HCT116 (cell line): ENCODE measurements around the gene MYOM1. TPM values are rescaled to one million over a fixed set of nuclear protein-coding genes. Genes with fewer than 3 reads are reported as not detected.

Experiments used
- ATAC-seq: fragments of 200-7000 bp; cut with Tn5 transposase; 2 replicates; pipeline ENCODE4 v1.9.1; 2020; ENCODE audit warnings: mild to moderate bottlenecking, moderate library complexity
- BruUV-seq: library from RNA; stranded (reverse); fragments of 400-500 nt; replicated peaks from 2 replicates; lab custom pipeline; 2021; lab: Mats Ljungman, UMichigan
- CTCF ChIA-PET: fragments of 300-600 bp; sonication (Branson Sonifier 250); formaldehyde crosslinking; loops from one replicate; lab custom pipeline; 2021; ENCODE audit warnings: antibody characterized with exemption; lab: Charles Lee
- POLR2A ChIA-PET: fragments of 300-600, 350-600 bp; sonication (Branson Sonifier 250); formaldehyde crosslinking; loops from one replicate; lab custom pipeline; 2021; ENCODE audit warnings: antibody characterized with exemption; lab: Charles Lee
- RAD21 ChIA-PET, 2 experiments: fragments of 300-600 bp; sonication (Branson Sonifier 250); formaldehyde crosslinking; loops; one replicate each; lab custom pipeline; 2023; ENCODE audit warnings: low total read pairs in 2 of 2; ENCODE audit not compliant: uncharacterized antibody in 2 of 2, unreplicated experiment in 2 of 2, low non-redundant PET in 1 of 2; lab: Charles Lee
- DNase-seq: peaks from one replicate; pipeline ENCODE4 v3.0.0-alpha.2; 2010; ENCODE audit warnings: low read depth, low spot score
- H2AFZ ChIP-seq: fragments of 200-600 bp; shearing (Covaris generic), sonication (generic); 2 replicates; pipeline ENCODE4 v1.6.1; 2017; ENCODE audit warnings: low read depth, mixed run types, mixed read lengths, antibody characterized with exemption, low read length; ENCODE audit not compliant: poor library complexity, severe bottlenecking
- H3K27ac ChIP-seq: 2 replicates; pipeline ENCODE4 v1.5.1; 2012; ENCODE audit warnings: low read depth, low read length
- H3K27me3 ChIP-seq: fragments of 200-600 bp; sonication (generic); 2 replicates; pipeline ENCODE4 v1.6.1; 2016; ENCODE audit warnings: mixed run types, low read length, mixed read lengths; ENCODE audit not compliant: insufficient read depth
- H3K36me3 ChIP-seq, 2 experiments: fragments of 200-500 bp in 1 of 2; fragments of 200-600 bp in 1 of 2; sonication (Bioruptor generic) in 1 of 2; sonication (generic) in 1 of 2; 2 replicates each; pipeline versions ENCODE4 v1.5.1 to v1.6.1; 2014 to 2016; ENCODE audit warnings: low read length in 2 of 2, inconsistent platforms in 1 of 2, mixed read lengths in 1 of 2, mixed run types in 1 of 2; ENCODE audit not compliant: insufficient read depth in 2 of 2, control insufficient read depth in 1 of 2
- H3K4me1 ChIP-seq, 2 experiments: fragments of 200-600 bp in 1 of 2; sonication (generic) in 1 of 2; 2 replicates each; pipeline versions ENCODE4 v1.5.1 to v1.6.1; 2012 to 2017; ENCODE audit warnings: low read length in 2 of 2, inconsistent platforms in 1 of 2, mild to moderate bottlenecking in 1 of 2, mixed read lengths in 1 of 2, mixed run types in 1 of 2, moderate library complexity in 1 of 2; ENCODE audit not compliant: insufficient read depth in 2 of 2, control insufficient read depth in 1 of 2
- H3K4me2 ChIP-seq: fragments of 200-600 bp; sonication (generic); 2 replicates; pipeline ENCODE4 v1.6.1; 2017; ENCODE audit warnings: mixed run types, low read length, mixed read lengths
- H3K4me3 ChIP-seq, 2 experiments: fragments of 200-600 bp in 1 of 2; sonication (generic) in 1 of 2; replicated peaks in 1 of 2; 2 replicates each; pipeline ENCODE4 v1.5.1; 2011 to 2016; ENCODE audit warnings: low read length in 2 of 2, control low read depth in 1 of 2, low read depth in 1 of 2, mild to moderate bottlenecking in 1 of 2, mixed read lengths in 1 of 2, mixed run types in 1 of 2
- H3K79me2 ChIP-seq: fragments of 200-600 bp; sonication (generic); 2 replicates; pipeline ENCODE4 v1.6.1; 2017; ENCODE audit warnings: mild to moderate bottlenecking, mixed run types, low read length, moderate library complexity, mixed read lengths; ENCODE audit not compliant: insufficient read depth
- H3K9ac ChIP-seq: fragments of 200-600 bp; sonication (generic); 2 replicates; pipeline ENCODE4 v1.6.1; 2016; ENCODE audit warnings: low read length, mixed read lengths
- H3K9me2 ChIP-seq: fragments of 200-600 bp; sonication (generic), shearing (Covaris generic); 2 replicates; pipeline ENCODE4 v1.6.1; 2017; ENCODE audit warnings: mixed run types, mild to moderate bottlenecking, moderate library complexity; ENCODE audit not compliant: insufficient read depth
- H3K9me3 ChIP-seq, 2 experiments: fragments of 200-500 bp in 1 of 2; fragments of 200-600 bp in 1 of 2; sonication (Bioruptor generic) in 1 of 2; sonication (generic) in 1 of 2; 2 replicates each; pipeline ENCODE4 v1.6.1; 2014 to 2017; ENCODE audit warnings: low read length in 2 of 2, mixed read lengths in 2 of 2, inconsistent platforms in 1 of 2, low read depth in 1 of 2, mild to moderate bottlenecking in 1 of 2, mixed run types in 1 of 2, moderate library complexity in 1 of 2; ENCODE audit not compliant: control insufficient read depth in 1 of 2, insufficient read depth in 1 of 2
- H4K20me1 ChIP-seq: fragments of 200-600 bp; sonication (generic), shearing (Covaris generic); 2 replicates; pipeline ENCODE4 v1.6.1; 2017; ENCODE audit warnings: mixed run types, mild to moderate bottlenecking, moderate library complexity; ENCODE audit not compliant: insufficient read depth
- ATF3 ChIP-seq: IDR thresholded peaks from 2 replicates; pipeline ENCODE4 v1.6.1; 2012
- CEBPB ChIP-seq: IDR thresholded peaks from 2 replicates; pipeline ENCODE4 v1.6.1; 2012; ENCODE audit warnings: low read depth
- EGR1 ChIP-seq: IDR thresholded peaks from 2 replicates; pipeline ENCODE4 v1.6.1; 2012; ENCODE audit warnings: low read depth
- JUND ChIP-seq: IDR thresholded peaks from 2 replicates; pipeline ENCODE4 v1.6.1; 2012
- POLR2A ChIP-seq: IDR thresholded peaks from 2 replicates; pipeline ENCODE4 v1.7.0; 2011; ENCODE audit warnings: borderline replicate concordance; ENCODE audit not compliant: insufficient read depth, insufficient read length; ENCODE audit errors: extremely low read depth
- SRF ChIP-seq: IDR thresholded peaks from 2 replicates; pipeline ENCODE4 v1.6.1; 2012; ENCODE audit warnings: low read depth
- TCF7L2 ChIP-seq: IDR thresholded peaks from 2 replicates; pipeline ENCODE4 v1.7.0; 2011; ENCODE audit warnings: borderline replicate concordance, inconsistent platforms; ENCODE audit not compliant: insufficient read depth, insufficient read length; ENCODE audit errors: extremely low read depth
- intact Hi-C: fragments of 100-400 bp; cut with micrococcal nuclease; formaldehyde crosslinking; loops from 2 replicates; pipeline ENCODE4 v1.10.0; 2022
- total RNA-seq: library from RNA; stranded (reverse); gene quantifications from one replicate; pipeline ENCODE4 v1.2.1, GENCODE V29; 2021; ENCODE audit not compliant: unreplicated experiment

MYOM1 gene
- total RNA-seq, 1 experiment from 2014 or later, result 0.52 TPM

- intact Hi-C loops, result no loop called here
- Histone ChIP-seq H3K27ac (no peak overlapping the region), H3K9ac (no peak overlapping the region), H3K79me2 (no peaks in the 10 kb centered on the region), H3K9me2 (no peaks in the 10 kb centered on the region), H3K4me3 (no peak overlapping the region), H3K36me3 (no peaks in the 10 kb centered on the region), H3K4me1 (no peaks in the 10 kb centered on the region), H3K9me3 (no peaks in the 10 kb centered on the region), H3K4me2 (no peak overlapping the region), H4K20me1 (no peaks in the 10 kb centered on the region), H3K27me3 (no peaks in the 10 kb centered on the region), H2AFZ (no peak overlapping the region)
- ATAC-seq, result no peak
- no peak for DNase-seq
- RAD21 ChIA-PET, result no interaction called here
- TF ChIP-seq CEBPB, result no peak
- no peak for TF ChIP-seq TCF7L2
- CTCF ChIA-PET, result interaction anchor here (0.9 to 2.6 kb wide), 3 partner anchors 17 to 166 kb away, joined by 3 to 9 read pairs (median 4); no protein-coding TSS in a partner anchor
- POLR2A ChIA-PET, result no interaction called here
- no TSS peak for BruUV-seq
Observed at GRCh38 chr18:3079653-3080052, 140.1 kb downstream of the MYOM1 start.

- no peaks in the 10 kb centered on the region for H3K4me1 ChIP-seq
- ChIA-PET POLR2A (no interaction called here), CTCF (interaction anchor here (3.5 kb wide), 1 partner anchor 13 kb away, joined by 17 read pairs; no protein-coding TSS in a partner anchor)
- DNase-seq, result no peak
- no peak overlapping the region for H3K4me2 ChIP-seq
- H2AFZ ChIP-seq, result no peak overlapping the region
- H3K79me2 ChIP-seq, result no peaks in the 10 kb centered on the region
- intact Hi-C loops, result no loop called here
- H3K9me3 ChIP-seq, result no peaks in the 10 kb centered on the region
- no peaks in the 10 kb centered on the region for H4K20me1 ChIP-seq
- TF ChIP-seq SRF (no peak), JUND (no peak), ATF3 (no peak), EGR1 (no peak), POLR2A (no peak)
- TF ChIP-seq, all 23 proteins: peak for 0
- H3K27ac ChIP-seq, result no peak overlapping the region
- RAD21 ChIA-PET, result no interaction called here
- no peaks in the 10 kb centered on the region for H3K9me2 ChIP-seq
- no peak for ATAC-seq
- BruUV-seq, result no TSS peak
- no peak overlapping the region for H3K4me3 ChIP-seq
- H3K9ac ChIP-seq, result no peak overlapping the region
- no peaks in the 10 kb centered on the region for H3K27me3 ChIP-seq
- H3K36me3 ChIP-seq, result no peaks in the 10 kb centered on the region
Observed at GRCh38 chr18:3075491-3075890, 144.3 kb downstream of the MYOM1 start.
